Pons (tissue), 1 donor: Measurements from ENCODE around the gene STIP1.
A peak's percentile ranks its signal among the peaks of the same experiment; 100 is the strongest.
"Not testable (repeated sequence)": the region's sequence is repeated elsewhere in the genome, so short reads cannot be mapped to it uniquely, and the experiment has no call there.

ENCODE experiments used
- DNase-seq: peaks from one replicate; pipeline ENCODE4 v3.0.0-alpha.2; 2016; ENCODE audit warnings: low spot score

Gene STIP1

DNA sequence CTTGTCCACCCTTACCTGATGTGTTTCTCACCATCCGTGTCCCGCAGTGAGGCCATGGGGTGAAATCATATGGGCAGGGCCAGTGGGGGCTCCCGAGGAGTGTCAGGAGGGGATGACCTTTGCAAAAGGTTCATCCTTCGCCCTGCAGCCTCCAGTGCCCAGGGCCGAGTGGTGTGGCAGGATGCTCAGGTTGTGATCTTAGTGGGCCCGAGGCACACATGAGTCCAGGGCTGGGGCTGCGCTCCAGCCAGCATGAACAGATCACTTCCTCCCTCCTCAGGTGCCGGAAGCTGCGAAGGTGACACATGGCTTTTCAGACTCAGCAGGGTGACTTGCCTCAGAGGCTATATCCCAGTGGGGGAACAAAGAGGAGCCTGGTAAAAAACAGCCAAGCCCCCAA is 52.1 kb downstream of the STIP1 start:
- DNase-seq = no peak

DNA sequence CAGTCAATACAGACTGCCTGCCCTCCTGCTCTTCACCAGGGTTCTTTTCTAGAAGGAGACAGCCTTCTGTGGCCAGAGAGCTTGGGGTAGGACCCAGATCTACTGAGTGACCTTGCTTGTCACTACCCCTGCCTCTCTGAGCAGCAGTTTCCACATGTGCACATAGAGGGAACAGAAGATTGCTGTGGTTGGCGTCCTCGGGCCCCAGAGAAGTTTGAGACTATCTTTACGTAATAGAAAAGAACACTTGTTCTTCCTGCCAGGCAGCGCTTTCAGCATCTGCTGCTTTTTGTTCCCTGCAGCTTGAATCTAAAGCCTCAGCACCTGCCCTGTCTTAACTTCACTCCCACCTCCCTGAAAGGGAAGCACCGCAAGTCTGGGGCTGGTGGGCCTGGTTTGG is 53.0 kb downstream of the STIP1 start:
- no peak for DNase-seq

DNA sequence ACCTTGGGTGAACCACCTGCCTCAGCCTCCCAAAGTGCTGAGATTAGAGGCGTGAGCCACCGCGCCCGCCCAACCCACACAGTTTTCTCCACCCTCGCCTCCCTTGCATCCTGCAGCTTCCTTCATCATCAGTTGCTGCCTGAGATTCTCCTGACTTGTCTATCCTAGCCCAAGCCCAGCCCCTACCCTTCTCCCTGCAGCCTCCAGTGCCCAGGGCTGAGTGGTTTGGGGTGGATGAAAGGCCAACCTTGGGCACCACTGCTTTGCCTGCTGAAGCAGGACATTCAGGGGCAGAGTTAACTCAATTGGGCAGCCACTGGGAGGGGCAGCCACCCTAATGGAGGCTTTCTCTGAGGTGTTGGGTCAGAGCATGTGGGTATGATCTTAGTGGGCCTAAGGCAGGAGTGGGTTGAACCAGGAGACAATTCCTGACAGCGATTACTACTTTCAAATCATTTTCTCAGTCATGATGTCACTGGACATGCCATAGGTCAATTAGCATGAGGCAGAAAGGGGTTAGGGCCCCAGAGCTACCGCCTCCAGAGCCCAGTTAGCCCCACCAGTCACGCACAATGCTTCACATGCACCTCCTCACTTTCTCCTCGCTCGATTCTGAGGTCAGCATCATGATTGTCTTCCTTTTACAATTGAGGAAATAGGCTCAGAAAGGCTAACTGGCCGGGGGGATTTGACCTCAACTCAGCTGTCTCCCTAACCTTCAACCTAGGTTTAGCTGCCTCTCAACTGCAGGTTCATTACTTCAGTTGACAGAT is 53.9 kb downstream of the STIP1 start:
- peak; percentile 82 for DNase-seq

DNA sequence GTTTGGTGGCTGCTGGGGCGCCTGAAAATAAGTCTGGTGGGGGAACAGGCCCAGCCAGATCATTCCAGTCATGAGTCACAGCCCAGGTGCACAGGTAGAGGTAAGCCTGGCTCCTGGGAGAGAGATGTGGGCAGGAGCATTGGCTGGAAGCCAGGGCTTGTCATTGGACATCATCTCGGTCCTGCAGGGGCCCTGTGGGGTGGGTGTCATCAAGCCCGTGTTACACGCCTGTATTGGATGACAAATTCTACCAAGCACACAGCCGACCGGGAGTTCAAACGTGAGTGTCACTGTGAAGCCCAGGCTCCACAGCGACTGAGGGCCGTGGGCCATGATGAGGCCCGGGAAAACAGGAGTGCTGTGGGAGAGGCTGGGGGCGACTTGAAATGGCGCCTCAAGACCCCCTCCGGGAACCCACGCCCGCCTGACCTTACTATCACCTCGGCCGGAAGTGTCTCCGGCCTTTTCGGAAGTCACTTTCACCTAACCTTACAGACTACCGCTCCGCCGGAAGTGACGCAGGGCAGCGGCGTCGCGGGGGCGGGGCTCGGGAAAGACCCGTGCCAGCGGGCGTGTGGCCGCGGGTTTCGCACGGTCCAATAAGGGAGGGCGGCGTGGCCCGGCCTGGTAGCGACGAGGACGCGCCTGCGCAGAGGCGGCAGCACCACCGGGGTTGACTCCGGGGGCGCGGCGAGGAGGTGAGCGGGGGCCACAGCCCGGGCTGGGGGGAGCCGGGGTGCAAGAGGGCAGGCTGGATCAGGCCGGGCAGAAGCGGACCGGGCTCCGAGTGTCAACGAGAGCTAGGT is 54.7 kb downstream of the STIP1 start, which contains the start of gene FKBP2:
Gene FKBP2 (plus strand): TSS at position 661 of the 806 bp plus-strand sequence. CDS start 1,293 bp downstream, outside the sequence.
- DNase-seq = peak; percentile 96

DNA sequence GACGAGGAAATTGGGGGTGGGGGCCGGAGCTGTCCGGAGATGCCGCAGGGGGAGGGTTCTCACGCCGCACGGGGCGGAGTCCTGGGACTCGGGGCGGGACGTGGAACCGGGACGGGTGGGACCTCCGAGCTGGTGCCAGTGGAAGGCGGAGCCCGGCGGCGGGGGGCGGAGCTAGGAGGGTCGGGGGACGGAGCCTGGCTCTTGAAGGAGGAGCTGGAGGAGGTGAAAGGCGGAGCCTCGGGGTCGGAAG is 55.2 kb downstream of the STIP1 start:
- peak; percentile 99 for DNase-seq

DNA sequence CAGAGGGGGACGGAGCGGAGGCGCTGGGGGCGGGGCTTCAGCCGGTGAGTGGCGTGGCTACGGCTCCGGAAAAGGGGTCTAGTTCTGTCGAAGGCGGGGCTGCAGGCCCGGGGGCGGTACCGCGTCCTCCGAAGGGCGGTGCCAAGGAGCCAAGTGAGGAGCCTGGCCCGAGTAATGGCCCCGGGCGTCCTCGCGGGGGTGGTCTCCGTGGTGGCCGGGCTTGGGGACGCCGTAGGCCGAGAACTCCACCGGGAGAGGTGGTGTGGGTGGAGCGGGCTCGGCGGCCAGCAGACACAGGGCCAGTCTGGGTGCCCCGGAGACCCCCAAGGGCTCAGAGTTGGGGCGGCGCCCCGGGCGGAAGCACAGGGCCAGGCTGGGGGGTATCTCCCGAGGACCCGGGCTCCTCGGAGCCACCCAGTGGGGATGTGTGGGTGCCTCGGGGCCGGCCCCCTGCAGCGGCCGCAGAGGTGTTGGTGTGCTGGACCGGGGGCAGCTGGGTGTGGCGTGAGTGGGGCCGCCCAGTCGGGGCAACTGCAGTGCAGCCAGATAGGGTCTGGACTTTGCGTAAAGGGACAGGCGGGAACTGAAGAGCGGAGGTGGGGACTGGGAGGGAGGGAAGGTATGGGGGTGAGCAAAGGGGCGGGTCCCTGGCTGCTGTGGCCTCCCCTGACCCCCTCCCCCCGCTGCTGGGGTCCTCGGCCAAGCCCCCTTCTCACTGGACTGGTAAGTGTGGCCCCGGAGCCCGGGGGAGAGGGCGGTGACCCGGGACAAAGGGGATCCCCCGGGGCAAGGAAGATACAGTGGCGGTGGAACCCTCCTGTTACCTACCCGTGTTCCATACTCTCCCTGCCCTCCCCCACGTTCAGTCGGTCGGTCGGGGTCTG is 55.8 kb downstream of the STIP1 start:
- no peak for DNase-seq

DNA sequence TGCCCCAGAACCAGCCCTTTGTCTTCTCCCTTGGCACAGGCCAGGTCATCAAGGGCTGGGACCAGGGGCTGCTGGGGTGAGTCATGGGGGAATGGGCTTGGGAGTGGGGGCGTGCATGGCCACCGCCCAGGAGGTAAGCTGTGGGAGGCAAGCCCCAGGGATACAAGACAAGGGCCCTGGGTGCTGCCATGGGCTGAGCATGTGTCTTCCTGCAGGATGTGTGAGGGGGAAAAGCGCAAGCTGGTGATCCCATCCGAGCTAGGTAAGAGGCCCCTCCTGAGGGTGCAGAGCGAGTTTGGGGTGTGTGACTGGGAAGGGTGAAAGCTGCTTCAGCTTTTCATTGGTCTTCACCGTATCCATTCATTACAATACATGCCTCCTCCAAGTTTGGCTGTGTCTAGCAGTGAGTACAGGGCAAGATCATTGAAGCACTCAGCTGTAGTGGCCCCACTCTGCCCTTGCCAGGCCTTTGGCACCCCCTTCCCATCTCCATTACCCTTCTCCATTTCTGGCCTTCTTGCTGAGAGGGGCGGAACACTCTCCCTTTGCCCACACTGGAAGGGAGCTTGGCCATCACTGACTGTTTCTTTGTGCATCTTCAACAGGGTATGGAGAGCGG is 57.4 kb downstream of the STIP1 start:
- DNase-seq = no peak

DNA sequence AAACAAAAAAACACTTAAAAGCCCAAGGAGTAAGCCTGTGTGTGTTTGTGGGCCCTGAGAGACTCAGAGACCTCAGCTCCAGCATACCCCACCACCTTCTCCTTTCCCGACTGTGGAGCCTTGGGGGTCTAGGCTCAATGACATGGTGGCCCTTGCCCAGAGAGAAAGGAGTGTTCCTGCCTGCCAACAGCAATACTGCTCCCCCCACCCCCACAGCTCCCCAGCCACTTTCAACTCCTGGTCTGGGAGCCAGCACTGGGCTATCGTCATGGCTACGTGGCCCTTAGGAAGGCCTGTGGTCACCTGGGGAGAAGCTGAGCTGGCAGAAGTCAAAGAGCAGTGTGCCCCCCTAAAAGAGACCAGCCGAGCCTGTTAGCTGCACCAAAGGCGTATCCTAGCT is 58.1 kb downstream of the STIP1 start:
- DNase-seq = no peak

DNA sequence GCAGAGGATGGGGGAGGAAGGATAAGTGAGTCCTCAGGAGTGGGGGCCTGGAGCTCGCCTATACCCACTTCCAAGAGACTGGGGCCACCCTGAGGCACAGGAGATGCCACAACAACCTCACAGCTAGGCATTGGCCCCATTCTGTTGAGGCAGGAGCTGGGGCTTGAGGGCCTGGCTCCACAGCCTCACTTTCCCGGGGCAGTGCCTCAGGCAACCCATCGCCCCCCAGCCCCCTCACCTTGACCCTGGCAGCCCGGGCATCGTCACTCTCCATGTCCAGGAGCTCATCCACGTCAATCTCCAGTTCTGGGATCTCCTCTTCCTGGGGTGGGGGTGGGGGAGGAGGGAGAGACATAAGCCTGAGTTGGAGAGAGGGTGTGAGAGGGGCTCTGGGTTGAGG is 59.0 kb downstream of the STIP1 start:
- no peak for DNase-seq

DNA sequence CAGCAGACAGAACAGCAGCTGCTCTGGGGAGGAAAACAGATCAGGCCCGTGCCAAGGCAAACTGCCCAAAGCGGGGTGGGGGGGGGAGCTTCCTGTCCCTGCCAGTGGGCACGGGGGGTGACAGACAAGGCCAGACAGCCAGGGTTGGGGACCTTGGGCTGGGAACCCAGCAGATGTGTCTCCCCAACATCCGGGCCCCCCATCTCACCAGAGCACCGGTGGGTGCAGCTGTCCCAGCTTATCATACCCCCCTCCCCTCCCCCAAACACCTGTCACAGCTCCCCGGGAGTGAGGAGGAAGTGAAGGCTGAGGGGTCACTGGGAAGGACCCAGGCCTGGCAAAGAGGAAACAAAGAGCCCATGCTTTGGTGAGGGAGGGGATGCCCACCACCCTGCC is 59.4 kb downstream of the STIP1 start:
- DNase-seq = no peak

DNA sequence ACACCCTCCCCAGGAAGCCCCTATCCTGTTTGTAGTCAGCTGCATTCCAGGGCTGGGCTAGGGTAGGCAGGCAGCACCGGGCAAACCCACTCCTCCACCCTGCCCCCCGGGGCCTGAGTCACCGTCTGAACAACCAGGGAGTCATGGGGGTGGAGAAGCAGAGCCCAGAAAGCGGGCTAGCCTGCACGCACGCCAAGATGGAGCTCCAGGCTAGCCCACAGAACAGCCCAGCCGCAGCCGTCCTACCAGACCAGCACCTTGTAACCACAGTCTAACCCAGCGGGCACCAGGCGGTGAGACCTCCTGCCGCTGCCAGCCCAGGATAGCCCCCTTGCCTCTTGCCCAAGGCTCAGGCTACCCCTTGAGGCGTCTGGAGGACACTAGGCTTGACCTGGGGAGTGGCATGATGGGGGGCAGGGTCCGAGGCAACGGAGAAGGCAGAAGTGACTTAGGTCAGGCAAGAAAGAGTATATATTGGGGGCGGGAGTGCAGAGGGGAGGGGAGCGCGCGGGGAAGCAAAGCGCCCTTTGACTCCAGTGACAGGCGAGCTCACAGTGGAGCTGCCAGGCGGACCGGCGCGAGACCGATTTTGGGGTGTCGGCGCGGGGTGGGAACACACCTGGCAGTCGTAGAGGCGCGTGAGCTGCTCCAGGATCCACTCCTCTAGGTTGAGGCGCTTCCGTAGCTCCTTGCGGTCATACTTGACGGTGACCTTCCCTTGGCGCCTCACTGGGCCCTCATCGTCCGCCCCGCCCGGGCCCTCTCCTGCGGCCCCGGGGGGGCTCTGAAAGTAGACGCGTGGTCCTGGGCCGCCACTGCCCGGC is 60.0 kb downstream of the STIP1 start:
- DNase-seq = no peak

DNA sequence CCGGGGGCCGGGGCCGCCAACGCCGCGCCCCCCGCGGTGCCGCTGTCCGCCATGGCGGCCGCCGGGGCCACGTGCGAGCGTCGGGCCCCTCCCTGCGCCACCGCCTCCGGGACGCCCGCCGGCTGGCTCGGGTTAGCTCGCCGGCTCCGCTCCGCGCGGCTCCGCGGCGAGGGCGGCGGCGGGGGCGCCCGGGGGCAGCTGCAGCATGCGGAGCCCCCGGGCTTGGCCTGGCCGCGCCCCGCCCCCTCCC is 60.6 kb downstream of the STIP1 start:
- DNase-seq = not testable (repeated sequence)

DNA sequence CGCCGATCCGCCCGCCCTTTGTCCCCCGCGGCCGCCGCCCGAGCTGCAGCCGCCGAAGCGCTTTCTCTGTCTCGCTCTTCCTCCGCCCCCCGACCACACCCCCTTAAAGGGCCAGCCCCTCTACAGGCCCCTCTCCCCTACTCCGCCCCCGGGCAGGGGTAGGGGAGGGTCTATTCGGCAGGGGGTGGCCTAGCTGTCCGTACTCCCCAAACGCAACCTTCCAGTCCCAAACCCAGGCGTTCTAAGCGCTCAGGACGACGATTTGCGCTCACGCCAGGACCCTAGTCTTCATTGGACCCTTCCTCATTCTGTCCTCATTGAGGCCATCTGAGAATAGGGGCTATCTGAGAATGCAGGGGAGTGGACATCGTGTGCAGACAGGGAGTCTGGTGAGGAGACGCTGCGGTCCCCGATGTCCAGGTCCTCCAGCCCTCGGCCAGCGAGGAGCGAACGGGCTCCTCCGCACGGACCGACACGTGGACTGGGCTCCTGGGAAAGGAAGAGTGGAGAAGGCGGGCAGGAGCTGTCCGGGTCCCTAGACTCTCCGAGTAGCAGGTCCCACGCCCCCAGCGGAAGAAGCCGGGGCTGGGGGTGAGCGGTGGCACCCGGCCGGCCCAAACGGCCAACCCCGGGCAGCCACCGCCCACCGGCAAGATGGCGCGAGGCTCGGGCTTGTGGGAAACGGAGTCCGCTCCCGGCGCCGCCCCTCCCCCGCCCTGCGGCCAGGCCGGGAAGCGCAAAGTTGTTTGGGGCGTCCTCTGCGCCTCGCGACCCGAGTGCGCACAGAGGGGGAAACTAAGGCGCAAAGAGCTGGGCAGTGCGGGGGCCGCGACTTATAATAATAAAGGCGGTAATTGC is 61.1 kb downstream of the STIP1 start, which contains the start of gene PPP1R14B:
Gene PPP1R14B (minus strand): TSS at position 73 of the 858 bp plus-strand sequence. CDS start 270 bp downstream, outside the sequence.
- no peak for DNase-seq

DNA sequence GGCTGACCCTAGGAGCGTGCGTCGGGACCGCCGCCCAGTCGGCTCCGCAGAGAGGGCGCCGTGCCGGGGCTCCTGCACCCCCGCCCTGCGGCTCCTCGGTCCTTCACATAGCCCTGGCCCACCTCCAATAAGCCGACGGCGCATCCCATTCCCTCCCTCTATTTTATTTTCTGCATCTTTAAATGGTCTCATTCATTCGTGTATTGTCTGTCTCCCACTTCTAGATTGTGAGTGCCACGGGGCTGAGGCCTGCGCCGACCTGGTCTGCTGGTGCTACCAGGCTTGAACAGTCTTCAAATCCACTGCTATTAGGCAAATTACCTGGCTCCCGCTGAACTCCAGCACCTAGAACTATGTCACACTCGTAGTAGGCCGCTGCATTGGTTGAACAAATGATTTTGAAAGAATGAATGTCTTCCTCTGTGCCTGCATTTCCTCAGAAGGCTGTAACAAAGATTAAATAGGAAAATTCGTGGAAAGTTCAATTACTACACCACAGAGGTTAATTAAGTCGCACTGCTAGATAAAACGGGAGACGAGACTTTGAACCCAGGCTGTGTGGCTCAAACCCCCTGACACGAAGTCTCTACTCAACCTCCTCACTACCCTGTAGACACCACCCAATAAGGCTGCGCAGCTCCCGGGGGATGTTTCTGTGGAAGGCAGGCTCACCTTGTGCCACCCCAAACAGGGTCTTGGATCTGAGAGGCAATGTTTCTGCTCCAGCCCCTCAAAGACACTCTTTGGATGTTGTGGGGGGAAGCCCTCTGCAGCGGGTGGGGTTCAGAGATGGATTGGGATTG is 62.0 kb downstream of the STIP1 start:
- no peak for DNase-seq

DNA sequence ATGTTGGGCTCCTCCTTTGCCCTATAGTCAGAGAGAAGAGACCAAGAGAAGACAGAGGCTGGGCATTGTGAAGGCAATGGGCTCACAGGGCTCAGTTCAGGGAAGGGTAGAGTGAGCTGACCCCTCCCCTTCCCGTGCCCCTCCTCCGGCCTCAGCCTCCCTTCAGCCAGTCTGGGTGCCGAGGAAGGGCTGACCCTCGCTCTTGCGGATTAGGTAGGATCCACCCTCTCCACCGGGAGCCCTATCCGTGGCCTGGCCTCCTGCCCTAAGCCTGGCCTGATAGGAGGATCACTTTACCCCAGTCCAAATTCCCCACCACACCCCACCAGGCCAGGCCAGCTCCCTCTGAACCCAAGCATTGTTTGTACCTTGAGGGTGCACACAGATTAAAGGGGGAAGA is 62.6 kb downstream of the STIP1 start:
- DNase-seq = no peak

DNA sequence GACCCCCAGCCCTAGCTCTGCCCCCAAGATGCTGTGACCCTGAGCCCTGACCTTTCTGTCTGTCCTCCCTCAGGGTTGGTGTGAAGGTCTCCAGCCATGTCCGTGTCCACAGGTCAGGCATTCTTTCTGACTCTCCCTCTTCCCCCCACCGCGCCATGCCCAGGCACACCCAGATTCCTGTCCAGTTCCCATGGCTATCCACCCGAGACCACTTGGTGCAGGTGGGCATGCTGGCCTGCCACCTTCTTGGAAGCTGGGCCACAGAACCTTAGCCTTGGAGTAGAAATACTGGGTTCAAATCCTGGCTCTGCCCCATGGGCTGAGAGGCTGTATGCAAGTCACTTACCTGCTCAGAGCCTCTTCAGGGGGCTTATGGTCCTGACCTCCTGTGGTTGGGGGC is 63.1 kb downstream of the STIP1 start:
- no peak for DNase-seq

DNA sequence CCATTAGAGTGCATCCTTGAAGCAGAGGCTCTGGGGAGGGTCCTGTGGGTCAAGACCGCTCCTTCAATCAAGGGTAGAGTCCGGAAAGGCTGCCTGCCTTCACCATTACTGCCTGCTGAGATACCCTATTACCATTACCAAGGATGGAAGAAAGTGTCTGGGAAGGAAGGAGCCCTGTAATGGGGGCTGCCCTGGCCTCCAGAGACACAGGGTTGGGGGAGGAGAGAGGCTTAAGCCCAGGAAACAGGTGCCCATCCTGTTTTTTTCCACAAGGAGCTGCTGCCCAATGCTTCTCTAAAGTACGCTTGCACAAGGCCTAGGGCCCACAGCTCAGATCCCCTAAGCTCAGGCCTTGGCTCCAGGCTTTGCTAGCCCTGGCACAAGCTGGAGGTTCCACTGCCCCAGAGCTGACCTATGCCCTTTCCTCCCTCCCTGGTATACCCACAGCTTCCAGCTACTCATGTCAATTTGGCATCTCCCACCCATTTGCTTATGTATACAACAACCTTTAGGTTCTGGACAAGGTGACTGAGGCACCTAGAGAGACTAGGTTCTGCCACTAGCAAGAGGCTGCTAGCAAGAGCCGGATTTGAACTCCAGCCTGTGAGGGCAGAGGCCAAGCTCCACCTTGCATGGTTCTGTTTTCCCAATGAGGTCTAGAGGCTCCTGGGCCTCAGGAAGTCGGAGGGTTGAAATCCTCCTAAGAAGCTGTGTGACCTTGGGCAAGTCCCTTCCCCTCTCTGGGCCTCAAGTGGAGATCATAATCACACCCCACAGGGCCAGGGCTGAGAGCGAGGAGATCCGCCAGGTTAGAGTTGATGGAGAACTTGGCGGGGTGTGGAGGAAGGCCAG is 63.8 kb downstream of the STIP1 start:
- no peak for DNase-seq

DNA sequence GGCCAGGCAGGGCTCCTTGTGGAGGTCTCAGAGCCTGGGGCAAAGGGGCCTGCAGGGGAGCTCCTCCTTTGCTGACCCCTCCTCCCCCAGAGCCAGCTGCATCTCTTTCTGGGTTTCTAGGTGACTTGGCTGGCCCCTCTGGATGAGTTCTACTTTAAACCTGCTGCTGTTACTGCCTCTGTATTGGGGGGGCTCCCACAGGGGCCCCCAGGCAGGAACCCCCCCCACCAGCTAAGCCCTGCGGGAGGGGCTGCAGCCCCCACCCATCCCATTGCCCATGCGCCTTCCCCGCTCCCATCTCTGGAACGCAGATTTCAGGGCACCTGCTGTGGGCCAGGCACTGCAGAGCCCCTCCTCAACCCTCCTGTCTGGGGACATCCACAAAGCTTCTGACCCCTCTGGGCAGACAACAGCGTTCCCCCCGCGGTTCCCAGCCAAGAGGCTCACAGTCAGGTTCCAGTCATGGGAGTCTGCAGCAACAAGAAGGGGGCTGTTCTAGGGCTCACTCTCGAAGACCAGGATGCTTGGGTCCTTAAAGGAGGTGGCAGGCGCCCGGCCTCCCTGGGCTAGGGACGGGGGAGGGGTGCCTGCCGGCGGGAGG is 64.5 kb downstream of the STIP1 start:
- no peak for DNase-seq
